GM10248 (cell line): ENCODE results near the gene APLP1.

Experiments
- CTCF ChIA-PET: fragments of 300-600 bp; sonication (Branson Sonifier 250); formaldehyde crosslinking; extraction: SDS; loops from one replicate; lab custom pipeline; 2021; ENCODE audit warnings: antibody characterized with exemption; lab: Yijun Ruan, JAX
- POLR2A ChIA-PET: fragments of 350-650 bp; sonication (Branson Sonifier 250); formaldehyde crosslinking; extraction: SDS; loops from one replicate; lab custom pipeline; 2020; ENCODE audit warnings: antibody characterized with exemption; lab: Yijun Ruan, JAX
- DNase-seq: peaks from one replicate; pipeline ENCODE4 v3.0.0; 2012; ENCODE audit errors: extremely low spot score
- CTCF ChIP-seq: IDR thresholded peaks from 2 replicates; pipeline ENCODE4 v1.5.1; 2012; ENCODE audit warnings: mild to moderate bottlenecking, low read depth; ENCODE audit errors: extremely low read depth, missing control alignments, control extremely low read depth

APLP1 gene

GRCh38 chr19:35845215-35846037 is 22.9 kb upstream of the APLP1 start:
- ChIA-PET CTCF (no interaction called here), POLR2A (no interaction called here)
- DNase-seq: no peak
- no peak for TF ChIP-seq CTCF

GRCh38 chr19:35846038-35846668 is 22.2 kb upstream of the APLP1 start:
- no peak for DNase-seq
- CTCF ChIA-PET: no interaction called here
- POLR2A ChIA-PET: no interaction called here
- no peak for TF ChIP-seq CTCF

- TF ChIP-seq CTCF: no peak
- CTCF ChIA-PET: no interaction called here
- POLR2A ChIA-PET: no interaction called here
- no peak for DNase-seq
These were observed 20.5 kb upstream of the APLP1 start for GRCh38 chr19:35847911-35848310.

GRCh38 chr19:35848486-35848885 is 19.9 kb upstream of the APLP1 start:
- no peak for TF ChIP-seq CTCF
- DNase-seq: no peak
- CTCF ChIA-PET: no interaction called here
- POLR2A ChIA-PET: no interaction called here

- ChIA-PET CTCF (no interaction called here), POLR2A (no interaction called here)
These were observed 19.4 kb upstream of the APLP1 start for GRCh38 chr19:35848919-35849505.

More at GRCh38 chr19:35848919-35849505, 19.4 kb upstream of the APLP1 start:
- DNase-seq: no peak
- TF ChIP-seq CTCF: no peak
